ENCODE measurements around the gene CD8B2.
"Not testable (repeated sequence)": the region's sequence is repeated elsewhere in the genome, so short reads cannot be mapped to it uniquely, and the experiment has no call there.

Gene CD8B2

DNA sequence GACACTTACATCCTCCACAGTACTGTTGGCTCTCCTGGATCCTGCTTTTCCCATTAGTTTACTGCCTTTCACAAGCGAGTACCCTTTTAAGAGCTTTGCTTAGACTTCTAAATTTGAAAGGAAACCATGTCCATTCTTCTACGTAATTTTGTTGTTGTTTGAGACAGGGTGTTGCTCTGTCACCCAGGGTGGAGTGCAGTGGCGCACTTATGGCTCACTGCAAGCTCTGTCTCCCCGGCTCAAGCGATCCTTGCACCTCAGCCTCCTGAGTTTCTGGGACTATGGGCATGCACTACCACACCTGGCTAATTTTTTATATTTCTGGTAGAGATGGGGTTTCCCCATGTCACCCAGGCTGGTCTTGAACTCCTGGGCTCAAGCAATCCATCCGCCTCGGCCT lies 24.8 kb downstream of the CD8B2 start:
- DNase-seq (ENCODE audit: low read depth in 2 of 2): not testable (repeated sequence)

DNA sequence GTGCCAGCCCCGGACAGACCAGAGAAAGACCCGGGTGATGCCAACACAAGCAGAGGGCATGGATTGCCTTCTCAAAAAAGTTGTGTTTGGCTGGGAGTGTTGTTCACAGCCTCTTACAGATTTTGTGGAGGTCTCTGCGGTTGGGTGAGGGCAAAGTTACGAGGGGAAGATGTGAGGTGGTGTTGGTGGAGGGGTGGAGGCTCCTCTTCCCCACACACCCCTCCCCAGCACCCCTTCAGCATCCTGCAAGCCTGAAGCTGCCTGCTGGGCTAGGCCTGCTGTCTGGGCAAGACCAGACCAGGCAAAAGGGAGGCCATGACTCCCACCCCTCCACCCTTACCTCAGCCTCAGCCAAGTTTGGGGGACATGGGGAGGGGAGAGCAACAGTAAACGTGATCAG lies 26.2 kb downstream of the CD8B2 start:
- DNase-seq (ENCODE audit: low read depth in 2 of 2): not testable (repeated sequence)

DNA sequence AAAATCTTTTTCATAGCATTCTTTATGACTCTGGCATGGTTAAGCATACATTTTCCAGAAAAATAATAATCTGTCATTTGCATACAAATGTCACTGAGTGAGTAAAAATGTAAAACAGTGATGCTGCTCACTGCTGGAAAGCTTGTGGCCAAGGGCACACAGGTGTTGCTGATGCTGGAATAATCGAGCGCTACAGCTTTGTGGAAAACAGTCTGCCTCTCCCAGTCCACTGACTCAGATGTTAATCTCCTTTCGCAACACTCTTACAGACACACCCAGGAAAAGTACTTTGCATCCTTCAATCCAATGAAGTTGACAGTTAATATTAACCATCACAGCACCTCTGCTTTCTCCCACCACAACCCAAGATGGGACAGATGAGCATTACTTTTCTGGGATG lies 27.7 kb downstream of the CD8B2 start:
- DNase-seq (ENCODE audit: low read depth in 2 of 2): not testable (repeated sequence)

DNA sequence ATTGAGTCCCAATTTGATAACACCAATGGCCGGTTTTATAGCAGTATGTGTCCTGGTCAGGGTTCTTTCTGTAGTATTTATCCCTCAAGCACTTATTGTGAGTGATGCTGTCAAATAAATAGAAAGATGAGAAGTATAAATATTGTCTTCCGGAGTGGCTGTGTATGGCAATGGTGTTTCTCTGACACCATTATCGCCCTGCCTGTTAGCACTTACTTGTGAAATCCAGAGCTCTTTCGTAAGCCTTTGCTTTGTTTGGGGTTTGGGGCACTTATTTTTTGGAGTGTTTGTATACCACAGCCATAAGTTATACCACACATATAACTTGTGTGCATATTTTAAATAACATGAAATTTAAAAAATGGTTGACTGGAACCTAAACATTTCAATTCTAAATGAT lies 29.3 kb downstream of the CD8B2 start:
- no peak for DNase-seq (ENCODE audit: low read depth in 2 of 2)

GRCh38 chr2:106516864-106517263 lies 29.7 kb downstream of the CD8B2 start:
- DNase-seq (ENCODE audit: low read depth in 2 of 2): no peak

DNA sequence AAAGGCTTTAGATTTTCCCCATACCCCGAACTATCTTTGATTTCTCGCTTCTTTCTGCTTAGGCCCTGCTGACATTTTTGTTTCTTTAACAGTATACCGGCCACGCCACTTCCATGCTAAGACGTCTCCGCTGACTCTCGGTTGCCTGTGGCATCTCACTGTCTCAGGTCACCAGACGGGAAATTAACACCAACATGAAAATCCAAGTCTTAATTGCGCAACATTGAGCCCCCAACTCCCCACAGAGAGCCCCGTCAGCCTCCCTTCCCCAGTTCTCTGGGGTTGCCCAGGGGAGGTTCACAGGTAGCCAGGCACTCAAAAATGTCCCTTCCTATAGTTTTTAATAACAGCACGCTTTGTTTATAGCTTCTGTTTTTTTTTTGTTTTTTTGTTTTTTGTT lies 30.2 kb downstream of the CD8B2 start:
- DNase-seq (ENCODE audit: low read depth in 2 of 2): no peak

DNA sequence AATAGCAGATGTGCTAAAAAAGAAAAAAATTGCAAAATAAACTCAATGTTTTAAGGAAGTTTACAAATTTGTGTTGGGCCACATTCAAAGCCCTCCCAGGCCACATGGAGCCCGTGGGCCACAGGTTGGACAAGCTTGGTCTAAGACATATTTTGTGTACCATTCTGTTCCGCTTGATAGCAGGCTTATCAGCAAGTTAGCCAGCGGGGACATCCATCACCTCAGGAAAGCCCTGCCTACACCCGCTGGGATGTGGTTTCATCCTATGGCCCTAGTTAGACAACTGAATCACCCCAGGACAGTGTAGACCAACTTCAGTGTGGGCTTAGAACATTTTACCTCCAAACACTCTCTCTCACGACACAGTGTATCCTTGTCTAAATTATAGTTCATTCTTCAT lies 32.6 kb downstream of the CD8B2 start:
- DNase-seq (ENCODE audit: low read depth in 2 of 2): no peak

DNA sequence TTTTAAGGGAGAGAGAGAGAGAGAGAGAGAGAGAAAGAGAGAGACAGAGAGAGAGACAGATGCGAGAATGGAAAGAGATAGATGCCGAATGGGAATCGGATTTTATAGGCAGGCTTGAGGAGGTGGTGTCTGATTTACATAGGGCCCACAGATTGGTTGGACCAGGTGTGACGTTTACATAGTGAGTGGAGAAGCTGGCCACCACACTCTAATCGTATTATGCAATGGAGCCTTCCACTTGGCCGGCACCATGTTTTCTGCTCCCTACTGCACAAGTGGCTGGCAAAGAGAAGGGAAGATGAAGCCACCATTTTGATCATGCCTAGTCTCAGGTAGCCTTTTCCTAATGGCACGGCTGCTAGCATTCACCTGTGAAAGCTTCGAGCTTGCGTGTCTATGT lies 33.9 kb downstream of the CD8B2 start:
- DNase-seq (ENCODE audit: low read depth in 2 of 2): no peak

- no peak for DNase-seq (ENCODE audit: low read depth in 2 of 2)
Observed at GRCh38 chr2:106523976-106524665, 37.0 kb downstream of the CD8B2 start.

- no peak for DNase-seq (ENCODE audit: low read depth in 2 of 2)
Observed at GRCh38 chr2:106530866-106531265, 43.7 kb downstream of the CD8B2 start.

- DNase-seq (ENCODE audit: low read depth in 2 of 2): no peak
Observed at GRCh38 chr2:106531676-106532214, 44.6 kb downstream of the CD8B2 start.

- DNase-seq (ENCODE audit: low read depth in 2 of 2): no peak
Observed at GRCh38 chr2:106532236-106532635, 45.1 kb downstream of the CD8B2 start.

DNA sequence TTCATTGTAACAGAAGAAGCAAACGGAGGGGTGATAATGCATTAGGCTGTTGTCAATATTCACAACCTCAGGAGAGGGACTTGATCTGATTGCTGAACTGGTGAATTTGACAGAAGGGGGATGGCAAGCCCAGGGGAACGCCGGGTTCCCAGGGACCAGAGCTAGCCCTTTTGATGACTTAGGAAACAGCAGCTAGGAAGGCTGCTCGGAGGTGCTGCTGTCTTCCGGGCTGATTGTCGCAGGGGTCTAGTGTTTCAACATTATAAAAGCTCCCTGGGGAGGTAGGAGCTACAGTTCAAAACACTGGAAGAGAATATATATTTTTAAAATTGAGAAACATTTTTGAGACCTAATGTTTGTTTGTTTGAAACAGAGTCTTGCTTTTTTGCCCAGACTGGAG lies 47.3 kb downstream of the CD8B2 start:
- no peak for DNase-seq (ENCODE audit: low read depth in 2 of 2)

DNA sequence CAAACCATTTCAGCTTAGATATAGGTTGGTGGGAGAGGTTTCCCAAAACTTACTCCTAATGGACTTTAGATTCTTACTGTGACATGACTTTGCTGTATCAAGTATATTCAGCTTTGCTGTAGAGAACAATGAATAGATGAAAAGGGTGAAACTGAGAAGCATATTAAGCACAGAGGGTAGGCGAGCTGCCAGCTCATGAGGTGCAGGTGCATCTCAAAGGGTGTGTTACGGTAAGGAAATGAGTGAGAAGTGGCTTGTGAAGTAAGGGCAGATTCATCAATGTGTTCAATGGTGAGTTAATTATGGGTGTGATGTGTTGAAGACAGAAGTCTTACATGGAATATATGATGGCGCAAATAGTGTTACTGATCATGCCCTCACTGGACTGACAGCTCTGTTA lies 49.3 kb downstream of the CD8B2 start:
- no peak for DNase-seq (ENCODE audit: low read depth in 2 of 2)

GRCh38 chr2:106537047-106537446 lies 49.9 kb downstream of the CD8B2 start:
- no peak for DNase-seq (ENCODE audit: low read depth in 2 of 2)

DNA sequence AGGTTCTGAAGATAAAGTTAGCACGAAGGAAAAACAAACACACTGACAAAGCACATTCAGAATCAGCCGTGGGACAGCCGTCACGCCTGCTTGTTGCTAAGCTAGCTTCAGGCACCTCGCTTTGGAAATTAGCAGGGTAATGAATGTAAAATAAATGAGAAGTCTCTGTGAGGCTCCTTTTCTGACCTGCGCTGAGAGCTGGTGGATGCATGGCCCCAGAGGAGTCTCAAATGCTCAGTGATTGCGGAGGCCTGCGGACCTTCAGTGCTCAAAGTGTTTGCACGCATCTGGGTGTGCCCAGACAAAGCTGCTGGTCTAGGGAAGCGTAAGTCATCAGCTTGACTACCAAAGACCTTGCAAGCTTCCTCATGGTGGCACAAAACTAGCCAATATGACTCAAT lies 50.6 kb downstream of the CD8B2 start:
- DNase-seq (ENCODE audit: low read depth in 2 of 2): no peak

DNA sequence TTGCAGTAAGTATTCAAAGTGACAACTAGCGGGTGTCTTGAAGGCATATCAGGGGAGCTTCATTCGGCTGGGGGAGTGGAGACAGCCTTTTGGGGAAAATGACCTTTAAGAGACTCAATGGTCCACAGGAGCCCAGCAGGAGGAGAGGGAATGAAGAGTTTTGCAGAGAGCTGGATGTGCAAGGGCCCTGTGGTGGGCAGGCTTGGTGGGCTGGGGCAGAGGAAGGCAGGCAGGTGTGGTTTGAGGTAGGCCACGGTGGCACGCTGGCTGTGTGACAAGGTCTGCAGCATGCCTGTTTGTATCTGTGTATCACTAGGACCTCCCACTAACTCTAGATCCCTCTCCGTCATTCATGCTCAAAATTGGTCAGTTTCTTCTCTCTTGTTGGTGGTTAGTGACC lies 53.7 kb downstream of the CD8B2 start:
- DNase-seq (ENCODE audit: low read depth in 2 of 2): no peak

DNA sequence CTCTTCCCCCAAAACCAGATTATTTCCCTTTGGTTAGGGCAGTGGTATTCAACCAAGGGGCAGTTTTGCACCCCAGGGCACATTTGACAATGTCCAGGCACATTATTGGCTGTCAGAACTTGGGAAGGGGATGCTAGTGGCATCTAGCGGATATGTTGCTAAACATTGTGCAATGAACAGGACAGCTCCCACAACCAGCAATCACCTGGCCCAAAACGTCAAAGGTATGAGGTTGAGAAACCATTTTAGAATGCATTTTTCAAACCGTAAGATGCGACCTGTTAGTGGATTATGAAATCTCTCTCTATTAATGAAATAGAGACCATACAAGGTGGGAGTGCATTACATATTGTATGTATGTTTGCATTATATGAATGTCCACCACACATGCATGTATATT lies 54.2 kb downstream of the CD8B2 start:
- DNase-seq (ENCODE audit: low read depth in 2 of 2): no peak

- peak; percentile 71 to 78 for DNase-seq (ENCODE audit: low read depth in 2 of 2)
Observed at GRCh38 chr2:106542746-106543359, 55.7 kb downstream of the CD8B2 start.

- no peak for DNase-seq (ENCODE audit: low read depth in 2 of 2)
Observed at GRCh38 chr2:106545007-106545406, 57.8 kb downstream of the CD8B2 start.

DNA sequence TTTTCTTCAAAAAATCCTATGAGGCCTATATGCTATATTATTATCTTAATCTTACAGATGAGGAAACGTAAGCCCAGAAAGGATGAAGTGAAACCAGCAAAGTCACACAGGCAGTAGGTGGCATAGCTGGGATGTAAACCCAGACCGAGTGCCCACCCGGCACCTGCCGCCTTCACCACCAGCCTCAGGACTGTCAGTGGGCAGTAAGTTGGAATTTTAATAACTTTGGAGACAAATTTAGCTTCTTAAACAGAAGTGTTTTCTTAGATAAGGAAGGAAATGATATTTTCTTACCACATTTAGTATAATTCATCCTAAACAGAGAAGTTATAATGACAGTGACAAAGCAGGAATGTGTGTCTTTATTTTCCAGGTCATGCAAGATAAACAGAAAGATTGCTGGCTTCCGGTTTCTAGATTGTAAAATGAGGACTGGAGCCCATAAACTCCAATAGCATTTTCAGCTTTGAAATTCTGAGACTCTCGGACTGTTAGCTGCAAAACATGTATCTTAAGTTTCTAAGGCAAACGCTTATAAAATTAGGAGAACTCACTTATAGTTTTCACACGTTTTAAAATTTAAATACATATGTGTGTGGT lies 59.3 kb downstream of the CD8B2 start:
- no peak for DNase-seq (ENCODE audit: low read depth in 2 of 2)

DNA sequence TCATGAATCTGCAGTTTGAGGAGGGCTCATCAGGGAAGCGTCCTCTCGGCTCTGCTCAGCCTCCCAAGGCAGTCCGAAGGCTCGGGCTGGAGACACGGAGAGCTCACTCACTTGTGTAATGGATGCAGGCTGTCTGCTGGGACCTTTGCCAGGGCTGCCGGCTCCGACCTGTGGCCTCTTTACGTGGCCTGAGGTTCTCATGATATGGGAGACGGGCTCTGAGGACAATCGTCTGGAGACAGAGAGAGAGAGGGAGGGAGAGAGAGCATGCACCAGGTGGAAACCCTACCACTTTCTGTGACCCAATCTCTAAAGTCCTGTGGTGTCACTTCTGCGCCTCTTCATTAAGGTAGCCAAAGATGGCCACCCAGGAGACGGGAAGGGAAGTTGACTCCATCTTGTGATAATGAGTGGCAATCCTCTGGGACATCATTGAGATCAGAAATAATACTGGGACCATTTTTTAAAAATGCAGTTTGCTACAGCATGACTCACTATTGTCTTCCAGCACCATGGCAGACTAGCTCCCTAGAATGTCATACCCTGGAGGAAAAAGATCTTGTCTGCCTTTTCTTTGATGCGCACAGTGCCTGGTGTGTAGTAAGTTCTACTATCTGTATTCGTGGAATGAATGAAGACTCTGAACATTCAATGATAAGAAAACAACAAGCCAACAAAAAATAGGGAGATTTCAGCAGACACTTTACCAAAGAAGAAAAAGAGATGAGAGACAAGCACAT lies 60.2 kb downstream of the CD8B2 start:
- DNase-seq (ENCODE audit: low read depth in 2 of 2): no peak
